Esophagus squamous epithelium (tissue), 5 donors: ENCODE data around the gene FOXR1. TPM values are rescaled to one million over a fixed set of nuclear protein-coding genes. Genes with fewer than 3 reads are reported as not detected.

Experiments
- DNase-seq: peaks from one replicate; lab custom pipeline; 2025; lab: John Stamatoyannopoulos, UW
- H3K27ac ChIP-seq, 4 donors: fragments of 200-600 bp; sonication (generic); one replicate each; pipeline ENCODE4 v1.5.1; 2016 to 2019; ENCODE audit warnings: mild to moderate bottlenecking in 1 of 4
- H3K27me3 ChIP-seq, 4 donors: fragments of 200-600 bp; sonication (generic); 1 replicate in 3 of 4; 2 replicates in 1 of 4; pipeline versions ENCODE4 v1.5.1 to v1.6.0; 2017 to 2021; ENCODE audit warnings: antibody characterized with exemption in 1 of 4
- H3K36me3 ChIP-seq, 3 donors: fragments of 200-600 bp; sonication (generic); one replicate each; pipeline ENCODE4 v1.5.1; 2016 to 2019
- H3K4me1 ChIP-seq, 3 donors: fragments of 200-600 bp; sonication (generic); one replicate each; pipeline ENCODE4 v1.5.1; 2017 to 2019
- H3K4me3 ChIP-seq, 4 donors: fragments of 200-600 bp; sonication (generic); 1 replicate in 3 of 4; 2 replicates in 1 of 4; pipeline ENCODE4 v1.5.1; 2016 to 2019; ENCODE audit warnings: mild to moderate bottlenecking in 2 of 4, moderate library complexity in 1 of 4
- H3K9me3 ChIP-seq, 3 donors: fragments of 200-600 bp; sonication (generic); one replicate each; pipeline ENCODE4 v1.5.1; 2016 to 2019
- POLR2A ChIP-seq, 4 donors: fragments of 450-650 bp; IDR thresholded peaks; one replicate each; pipeline ENCODE4 v1.6.1; 2017; ENCODE audit warnings: antibody characterized with exemption in 4 of 4, mild to moderate bottlenecking in 4 of 4, moderate library complexity in 3 of 4
- WGBS, 2 donors: methylation state at CpG; one replicate each; pipeline ENCODE4 v1.1.5; 2018; 5-methylcytosine and 5-hydroxymethylcytosine counted together
- intact Hi-C: fragments of 100-400 bp; cut with DNase I; formaldehyde crosslinking; loops from one replicate; pipeline ENCODE4 v1.15.0; 2022
- total RNA-seq, 4 donors: library from RNA; depleted of rRNA; stranded (reverse); fragments of >200 nt; gene quantifications; one replicate each; pipeline ENCODE4 v1.1.0, GENCODE V29; 2016
- TF ChIP-seq, protein P1 (sequence below), 6 experiments: fragments of 450-650 bp in 4 of 6; fragments of 200-600 bp in 2 of 6; sonication (generic) in 2 of 6; IDR thresholded peaks; one replicate each; pipeline ENCODE4 v1.5.1; 2016 to 2019; ENCODE audit warnings: antibody characterized with exemption in 6 of 6, mild to moderate bottlenecking in 4 of 6, moderate library complexity in 4 of 6
- donor health status: DM: yes; HTN: yes; CAD: no.

The FOXR1 gene
- total RNA-seq, 4 donors from 2014 or later = not detected

DNA sequence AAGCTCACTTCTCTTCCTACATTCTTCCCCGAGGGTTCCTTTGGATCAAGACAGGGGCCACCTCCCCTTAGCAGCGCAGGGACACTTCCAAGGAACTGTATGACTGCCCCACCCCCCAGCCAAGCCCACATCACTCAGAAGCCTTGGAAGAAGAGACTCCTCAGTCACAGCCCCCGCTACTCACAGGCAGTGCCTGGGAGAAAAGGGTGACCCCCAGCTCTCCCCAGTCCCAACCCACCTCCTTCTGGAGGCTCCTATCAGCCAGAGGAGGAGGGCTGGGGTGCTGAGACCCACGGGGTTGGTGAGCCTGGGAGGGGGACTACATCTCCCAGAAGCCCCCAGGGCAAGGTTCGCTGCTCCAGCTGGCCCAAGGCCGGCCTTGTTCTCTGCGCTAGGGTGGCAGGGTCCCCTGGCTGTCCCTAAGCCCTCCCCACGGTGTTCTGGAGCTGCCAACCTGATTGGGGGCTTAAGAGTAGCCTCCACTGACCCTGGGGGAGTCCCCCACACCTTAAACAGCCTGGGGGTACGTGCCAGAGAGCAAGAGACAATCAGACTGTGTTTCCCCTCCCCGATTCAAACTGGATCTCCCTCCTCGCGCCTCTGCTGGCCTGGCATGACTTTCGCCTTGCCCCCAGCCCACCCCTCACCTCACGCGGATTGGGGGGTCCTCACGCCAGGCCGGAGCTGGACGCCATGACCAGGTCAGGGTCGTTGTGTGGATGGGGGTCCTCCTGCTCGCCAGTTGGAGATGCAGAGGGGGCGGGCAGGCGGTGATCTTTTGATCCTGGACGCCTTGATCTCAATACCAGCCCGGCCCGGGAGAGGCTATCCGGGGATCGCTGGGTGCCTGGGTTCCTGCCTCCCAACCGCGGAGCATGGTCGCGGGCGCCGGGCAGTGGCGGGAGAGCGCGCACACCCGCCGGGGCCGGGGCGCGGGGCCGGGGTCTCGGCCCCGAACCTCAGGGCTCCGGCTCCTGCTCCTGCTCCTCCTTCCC, 46.7 kb upstream of the FOXR1 start:
- TF ChIP-seq POLR2A (IDR thresholded peaks at IDR 0.05) = peak in 1 of 4 donors; percentile 41
- TF ChIP-seq, protein P1, sequence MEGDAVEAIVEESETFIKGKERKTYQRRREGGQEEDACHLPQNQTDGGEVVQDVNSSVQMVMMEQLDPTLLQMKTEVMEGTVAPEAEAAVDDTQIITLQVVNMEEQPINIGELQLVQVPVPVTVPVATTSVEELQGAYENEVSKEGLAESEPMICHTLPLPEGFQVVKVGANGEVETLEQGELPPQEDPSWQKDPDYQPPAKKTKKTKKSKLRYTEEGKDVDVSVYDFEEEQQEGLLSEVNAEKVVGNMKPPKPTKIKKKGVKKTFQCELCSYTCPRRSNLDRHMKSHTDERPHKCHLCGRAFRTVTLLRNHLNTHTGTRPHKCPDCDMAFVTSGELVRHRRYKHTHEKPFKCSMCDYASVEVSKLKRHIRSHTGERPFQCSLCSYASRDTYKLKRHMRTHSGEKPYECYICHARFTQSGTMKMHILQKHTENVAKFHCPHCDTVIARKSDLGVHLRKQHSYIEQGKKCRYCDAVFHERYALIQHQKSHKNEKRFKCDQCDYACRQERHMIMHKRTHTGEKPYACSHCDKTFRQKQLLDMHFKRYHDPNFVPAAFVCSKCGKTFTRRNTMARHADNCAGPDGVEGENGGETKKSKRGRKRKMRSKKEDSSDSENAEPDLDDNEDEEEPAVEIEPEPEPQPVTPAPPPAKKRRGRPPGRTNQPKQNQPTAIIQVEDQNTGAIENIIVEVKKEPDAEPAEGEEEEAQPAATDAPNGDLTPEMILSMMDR (IDR thresholded peaks at IDR 0.05) = no peak
- Histone ChIP-seq H3K27ac (peak overlapping the region; percentile 95 to 100 (median 98)), H3K36me3 (no peaks in the 10 kb centered on the region), H3K4me1 (peaks cover 60 to 77% (median 69%) of the 10 kb centered on the region in 3 donors), H3K4me3 (peak overlapping the region; percentile 78 to 92 (median 90)), H3K9me3 (no peaks in the 10 kb centered on the region), H3K27me3 (no peaks in the 10 kb centered on the region)
- no peak for DNase-seq
- intact Hi-C loops = loop anchor here (2.0 kb wide), 1 partner anchor 16 kb away; no protein-coding TSS in a partner anchor
- 0% methylated on average over 2 to 12 of the region's 45 CpGs for whole genome bisulfite sequencing, 2 donors

DNA sequence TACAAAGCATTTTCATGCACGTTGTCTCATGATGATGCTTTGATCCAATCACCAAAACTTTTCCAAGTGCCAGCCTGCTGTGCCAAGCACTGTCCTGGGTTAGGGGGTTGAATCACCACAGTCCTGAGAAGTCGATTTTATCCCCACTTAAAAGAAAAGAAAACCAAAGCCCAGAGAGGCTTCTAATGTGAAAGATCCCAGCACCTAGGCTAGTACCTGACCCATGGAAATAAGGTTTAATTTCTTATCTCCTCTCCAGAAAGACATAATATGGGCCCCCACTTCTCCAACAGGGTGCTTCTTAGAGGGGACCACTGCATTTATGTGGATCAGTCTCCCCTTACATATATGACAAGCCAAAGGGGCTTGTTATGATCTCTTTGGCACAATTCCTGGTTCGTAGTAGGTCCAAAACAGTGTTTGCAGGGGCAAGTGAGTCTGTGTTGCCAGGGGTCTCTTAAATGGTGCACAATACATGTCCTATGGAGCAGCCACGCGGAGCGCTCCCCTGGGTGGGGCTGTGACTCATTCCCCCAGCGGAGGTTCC, 43.9 kb upstream of the FOXR1 start:
- no peak for DNase-seq
- H3K27me3 ChIP-seq = no peaks in the 10 kb centered on the region
- TF ChIP-seq, protein P1 (IDR thresholded peaks at IDR 0.05) = no peak
- no peak for TF ChIP-seq POLR2A (IDR thresholded peaks at IDR 0.05)
- no peaks in the 10 kb centered on the region for H3K36me3 ChIP-seq
- peak overlapping the region; percentile 95 to 100 (median 98) for H3K27ac ChIP-seq
- H3K9me3 ChIP-seq = no peaks in the 10 kb centered on the region
- H3K4me3 ChIP-seq = peak overlapping the region; percentile 62 to 87 (median 79)
- intact Hi-C loops = no loop called here
- WGBS, 2 donors = 0% methylated on average over 3 to 5 of the region's 7 CpGs
- peaks cover 40 to 64% (median 53%) of the 10 kb centered on the region in 3 donors for H3K4me1 ChIP-seq

DNA sequence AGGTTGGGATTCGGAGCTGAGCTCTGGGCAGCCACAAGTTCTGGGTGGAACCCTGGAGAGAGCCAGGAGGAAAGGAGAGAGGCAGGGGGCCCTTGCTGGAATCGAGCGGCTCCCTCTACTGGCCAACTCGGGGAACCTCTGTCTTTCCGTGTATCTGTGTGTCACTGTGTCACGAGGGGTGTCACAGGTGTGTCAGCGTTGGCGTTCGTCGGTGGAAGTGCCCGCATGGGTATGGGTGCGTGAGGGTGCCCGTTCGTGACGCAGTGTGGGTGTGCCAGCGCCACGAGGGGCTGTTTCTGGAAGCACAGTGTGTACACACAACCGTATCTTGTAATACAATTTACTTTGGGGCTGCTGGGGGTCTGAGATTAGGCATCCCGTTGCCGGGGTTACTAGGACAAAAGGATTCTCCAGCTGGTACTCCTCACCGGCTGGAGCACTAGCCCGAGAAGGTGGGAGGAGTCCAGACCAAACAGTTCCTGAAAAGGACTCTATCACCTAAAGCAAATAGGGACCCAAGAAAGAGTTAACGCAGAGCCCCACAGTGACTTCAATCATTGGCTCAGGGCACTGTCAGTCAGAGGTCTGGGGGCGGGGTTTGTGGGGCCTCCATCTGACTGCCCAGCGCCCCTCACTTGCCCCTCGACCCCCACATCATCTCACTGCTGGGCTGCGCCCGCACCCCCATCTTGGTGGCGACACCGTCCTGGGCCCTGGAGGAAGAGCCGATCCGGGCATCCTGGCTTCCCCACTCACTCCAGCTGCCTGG, 43.3 kb upstream of the FOXR1 start:
- Histone ChIP-seq H3K4me3 (peak overlapping the region; percentile 62 to 87 (median 79)), H3K36me3 (no peaks in the 10 kb centered on the region), H3K9me3 (no peaks in the 10 kb centered on the region), H3K27ac (peak overlapping the region; percentile 95 to 100 (median 98)), H3K4me1 (peaks cover 39 to 64% (median 53%) of the 10 kb centered on the region in 3 donors), H3K27me3 (no peaks in the 10 kb centered on the region)
- TF ChIP-seq, protein P1 (IDR thresholded peaks at IDR 0.05) = peak; percentile 91 to 98 (median 97)
- peak in 1 of 4 donors; percentile 60 for TF ChIP-seq POLR2A (IDR thresholded peaks at IDR 0.05)
- intact Hi-C loops = no loop called here
- 0 to 1% methylated on average over 8 to 22 of the region's 32 CpGs for WGBS, 2 donors
- peak; percentile 67 for DNase-seq

DNA sequence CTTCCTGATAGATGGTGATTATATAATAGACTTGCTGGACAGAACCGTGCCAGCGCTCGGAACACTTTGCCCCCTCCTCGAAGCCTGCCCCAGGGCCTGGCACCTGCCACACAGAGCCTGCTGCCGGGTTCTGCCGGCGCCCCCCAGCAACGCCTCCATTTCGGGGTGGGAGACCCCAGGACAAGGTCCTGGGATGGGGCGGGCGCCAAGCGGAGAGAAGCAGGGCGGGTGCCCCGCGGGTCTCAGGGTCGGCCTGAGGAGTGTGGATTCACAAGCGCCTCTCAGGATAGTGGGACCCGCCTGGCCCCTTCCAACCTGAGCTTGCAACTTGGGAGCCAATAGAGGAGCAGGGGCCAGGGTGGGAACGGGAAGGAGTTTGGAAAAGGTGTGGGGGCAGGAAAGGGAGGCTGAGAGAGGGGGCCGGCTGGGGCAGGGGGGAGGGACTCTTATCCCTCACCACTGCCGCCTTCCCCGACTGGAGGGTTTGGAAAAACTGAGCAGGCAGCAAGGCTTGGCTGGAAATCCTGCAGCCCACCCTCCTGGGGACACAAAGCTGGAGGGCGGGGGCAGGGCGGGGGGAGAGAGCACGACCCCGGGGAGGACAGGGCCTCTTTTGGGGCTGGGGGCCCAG, 42.6 kb upstream of the FOXR1 start:
- TF ChIP-seq, protein P1 (IDR thresholded peaks at IDR 0.05) = no peak
- no peak for TF ChIP-seq POLR2A (IDR thresholded peaks at IDR 0.05)
- Histone ChIP-seq H3K4me1 (peaks cover 39 to 64% (median 49%) of the 10 kb centered on the region in 3 donors), H3K27ac (peak overlapping the region; percentile 95 to 100 (median 98)), H3K9me3 (no peaks in the 10 kb centered on the region), H3K27me3 (no peaks in the 10 kb centered on the region), H3K4me3 (peak overlapping the region; percentile 62 to 87 (median 79)), H3K36me3 (no peaks in the 10 kb centered on the region)
- no peak for DNase-seq
- 0% methylated on average over 2 to 4 of the region's 26 CpGs for WGBS, 2 donors
- intact Hi-C loops = no loop called here
